GM19395 (cell line): ENCODE results near the gene LUZP4.
"Not testable (repeated sequence)": the region's sequence is repeated elsewhere in the genome, so short reads cannot be mapped to it uniquely, and the experiment has no call there.

Source experiments
- ATAC-seq: cut with Tn5 transposase; IDR thresholded peaks from one replicate; pipeline ENCODE4 v1.9.1; 2021; ENCODE audit warnings: mild to moderate bottlenecking, moderate library complexity; ENCODE audit not compliant: unreplicated experiment

Gene LUZP4

GRCh38 chrX:115289465-115289864, at the start of gene LUZP4:
TSS of gene LUZP4 (plus strand) at chrX:115289715. CDS start at chrX:115289760, 45 bp downstream.
- no peak for ATAC-seq

- ATAC-seq, result no peak
Measured at GRCh38 chrX:115251458-115252233, 37.9 kb upstream of the LUZP4 start.

GRCh38 chrX:115255003-115255402, 34.5 kb upstream of the LUZP4 start:
- ATAC-seq, result no peak

GRCh38 chrX:115257711-115258110, 31.8 kb upstream of the LUZP4 start:
- no peak for ATAC-seq

- ATAC-seq, result no peak
Measured at GRCh38 chrX:115259238-115259875, 30.2 kb upstream of the LUZP4 start.

GRCh38 chrX:115260330-115260729, 29.2 kb upstream of the LUZP4 start:
- no peak for ATAC-seq

- no peak for ATAC-seq
Measured at GRCh38 chrX:115261148-115261547, 28.4 kb upstream of the LUZP4 start.

- no peak for ATAC-seq
Measured at GRCh38 chrX:115264009-115264408, 25.5 kb upstream of the LUZP4 start.

- ATAC-seq, result no peak
Measured at GRCh38 chrX:115266300-115266699, 23.2 kb upstream of the LUZP4 start.

- ATAC-seq, result no peak
Measured at GRCh38 chrX:115268421-115268820, 21.1 kb upstream of the LUZP4 start.

- no peak for ATAC-seq
Measured at GRCh38 chrX:115269051-115269683, 20.3 kb upstream of the LUZP4 start.

- ATAC-seq, result no peak
Measured at GRCh38 chrX:115284877-115285276, 4.6 kb upstream of the LUZP4 start.

GRCh38 chrX:115297189-115297588, 7.7 kb downstream of the LUZP4 start:
- ATAC-seq, result no peak

GRCh38 chrX:115311139-115311538, 21.6 kb downstream of the LUZP4 start:
- ATAC-seq, result no peak

GRCh38 chrX:115311601-115312001, 22.1 kb downstream of the LUZP4 start:
- no peak for ATAC-seq

- ATAC-seq, result no peak
Measured at GRCh38 chrX:115318139-115318538, 28.6 kb downstream of the LUZP4 start.

GRCh38 chrX:115322375-115322774, 32.9 kb downstream of the LUZP4 start:
- ATAC-seq, result no peak

GRCh38 chrX:115324194-115324593, 34.7 kb downstream of the LUZP4 start:
- ATAC-seq, result no peak

- not testable (repeated sequence) for ATAC-seq
Measured at GRCh38 chrX:115329282-115329681, 39.8 kb downstream of the LUZP4 start.

- ATAC-seq, result no peak
Measured at GRCh38 chrX:115330498-115331168, 41.1 kb downstream of the LUZP4 start.

- no peak for ATAC-seq
Measured at GRCh38 chrX:115332832-115333231, 43.3 kb downstream of the LUZP4 start.
